GM21619 (cell line): ENCODE data around the gene PRPF38B.
A peak's percentile ranks its signal among the peaks of the same experiment; 100 is the strongest.
"Not testable (repeated sequence)": the region's sequence is repeated elsewhere in the genome, so short reads cannot be mapped to it uniquely, and the experiment has no call there.

Source experiments
- ATAC-seq: cut with Tn5 transposase; IDR thresholded peaks from one replicate; pipeline ENCODE4 v1.9.1; 2021; ENCODE audit not compliant: unreplicated experiment

PRPF38B gene

GRCh38 chr1:108678706-108679105 lies 13.4 kb upstream of the PRPF38B start:
- ATAC-seq = no peak

- no peak for ATAC-seq
Measured at GRCh38 chr1:108679586-108680213, 12.4 kb upstream of the PRPF38B start.

GRCh38 chr1:108681701-108682100 lies 10.4 kb upstream of the PRPF38B start:
- not testable (repeated sequence) for ATAC-seq

- ATAC-seq = no peak
Measured at GRCh38 chr1:108685529-108685928, 6.6 kb upstream of the PRPF38B start.

- no peak for ATAC-seq
Measured at GRCh38 chr1:108686614-108687313, 5.3 kb upstream of the PRPF38B start.

- no peak for ATAC-seq
Measured at GRCh38 chr1:108691128-108691941, 775 bp upstream of the PRPF38B start.

- peak; percentile 50 for ATAC-seq
Measured at GRCh38 chr1:108692724-108693655, 880 bp downstream of the PRPF38B start.

- ATAC-seq = no peak
Measured at GRCh38 chr1:108695535-108695934, 3.4 kb downstream of the PRPF38B start.

- no peak for ATAC-seq
Measured at GRCh38 chr1:108699375-108700332, 7.5 kb downstream of the PRPF38B start.

- ATAC-seq = no peak
Measured at GRCh38 chr1:108701176-108701849, 9.2 kb downstream of the PRPF38B start.

GRCh38 chr1:108702109-108702508 lies 10.0 kb downstream of the PRPF38B start:
- not testable (repeated sequence) for ATAC-seq

GRCh38 chr1:108703939-108704338 lies 11.8 kb downstream of the PRPF38B start:
- no peak for ATAC-seq

GRCh38 chr1:108704496-108704895 lies 12.4 kb downstream of the PRPF38B start:
- no peak for ATAC-seq

- no peak for ATAC-seq
Measured at GRCh38 chr1:108706643-108707042, 14.5 kb downstream of the PRPF38B start.

GRCh38 chr1:108708691-108709660 lies 16.9 kb downstream of the PRPF38B start:
- ATAC-seq = no peak

GRCh38 chr1:108712606-108713150 lies 20.6 kb downstream of the PRPF38B start, which contains the start of gene FNDC7:
Gene FNDC7 (plus strand): TSS chr1:108712908. CDS start chr1:108712934, 26 bp downstream.
- ATAC-seq = no peak

GRCh38 chr1:108715932-108716331 lies 23.8 kb downstream of the PRPF38B start:
- ATAC-seq = no peak
